GM12878 (cell line): ENCODE data around the gene PUS7.

Experiments used
- PAX5 ChIP-seq: IDR thresholded peaks from 2 replicates; pipeline ENCODE4 v1.6.1; 2011; ENCODE audit warnings: low read depth, low read length, borderline replicate concordance
- ZZZ3 ChIP-seq: IDR thresholded peaks from 2 replicates; pipeline ENCODE4 v1.6.1; 2011; ENCODE audit warnings: low read depth; ENCODE audit not compliant: control insufficient read depth, insufficient read length

- TF ChIP-seq ZZZ3 (no peak), PAX5 (no peak)
Measured at GRCh38 chr7:105567821-105568220, 45.8 kb upstream of the PUS7 start.
